ENCODE results near the gene OVOL1. TPM values are rescaled to one million over a fixed set of nuclear protein-coding genes. Genes with fewer than 3 reads are reported as not detected.

OVOL1 gene
- total RNA-seq, 2 experiments from 2014 or later, result 0.14 to 0.17 TPM

DNA sequence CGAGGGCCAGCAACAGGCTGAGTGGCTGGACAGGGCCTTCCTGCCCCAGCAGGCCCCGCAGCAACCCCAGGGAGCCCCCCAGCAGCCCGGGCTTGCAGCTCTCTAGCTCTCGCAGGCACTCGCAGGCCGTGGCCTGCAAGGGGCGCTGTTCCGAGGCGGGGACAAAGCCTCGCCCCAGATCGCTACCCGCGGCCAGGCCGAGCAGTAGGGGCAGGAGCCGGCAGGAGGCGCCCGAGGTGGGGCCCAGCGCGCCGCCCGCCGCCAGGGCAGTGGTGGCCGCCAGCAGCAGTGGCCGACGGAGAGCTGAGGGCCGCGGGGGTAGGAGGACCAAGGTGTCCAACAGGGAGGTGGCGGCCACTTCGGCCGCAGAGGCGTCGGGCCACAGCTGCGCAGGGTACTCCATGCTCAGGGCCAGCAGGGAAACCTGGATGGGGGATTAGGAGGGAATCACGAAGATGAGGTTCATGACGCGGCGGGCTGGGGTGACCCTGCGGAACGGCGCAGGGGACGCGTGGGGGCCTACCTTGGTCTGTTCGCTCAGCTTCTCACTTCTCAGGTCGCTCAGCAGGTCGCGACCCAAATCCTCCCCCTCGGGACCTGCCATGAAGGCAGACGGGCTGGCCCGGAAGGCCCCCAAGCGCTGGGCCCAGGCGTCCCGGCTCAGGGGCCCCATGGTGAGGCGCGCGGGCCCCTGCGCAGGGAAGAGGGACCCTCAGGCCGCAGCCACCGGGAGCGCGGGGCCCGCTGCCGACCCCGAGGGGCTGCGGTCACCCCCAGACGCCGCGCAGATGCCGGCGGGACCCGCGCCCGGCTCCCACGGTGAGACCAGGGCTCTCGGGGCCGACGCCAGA is 6.7 kb upstream of the OVOL1 start:
- H3K4me1 Mint-ChIP-seq, result peaks cover 15% of the 10 kb centered on the region
- H3K4me3 Mint-ChIP-seq, result peak overlapping the region; percentile 89
- H3K9me3 Mint-ChIP-seq, result no peaks in the 10 kb centered on the region
- peak overlapping the region; percentile 91 for H3K27ac Mint-ChIP-seq
- DNase-seq (peak; percentile 95), ATAC-seq (ENCODE audit: low read depth) (peak; percentile 77)
- peaks cover 2% of the 10 kb centered on the region for H3K27me3 Mint-ChIP-seq
- H3K36me3 Mint-ChIP-seq, result peaks cover under 1% of the 10 kb centered on the region
- POLR2A ChIA-PET, result interaction anchor here (0.5 to 2.6 kb wide), 19 partner anchors 9 to 223 kb away, joined by 3 to 19 read pairs (median 5); partner anchors contain the start of genes BANF1, CCDC85B, FIBP and KAT5

DNA sequence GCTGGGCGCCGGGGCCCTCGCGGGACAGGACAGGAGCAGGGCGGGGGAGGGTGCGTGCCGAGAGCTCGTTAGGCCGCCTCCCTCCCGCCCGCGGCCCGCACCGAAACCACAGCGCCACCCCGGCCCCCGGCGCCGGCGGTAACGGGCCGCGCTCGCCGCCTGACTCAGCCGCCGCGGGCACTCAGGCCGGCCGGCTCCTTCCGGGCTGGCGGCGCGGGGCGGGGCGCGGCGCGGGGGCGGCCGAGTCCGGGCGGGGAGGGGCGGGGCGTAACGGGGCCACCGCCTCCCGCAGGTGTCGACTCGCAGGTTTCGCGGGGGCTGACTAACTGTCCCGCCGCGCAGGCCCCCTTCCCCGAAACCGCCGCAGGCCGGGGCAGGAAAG is 6.1 kb upstream of the OVOL1 start, which contains the start of gene AP5B1:
Gene AP5B1 (minus strand): TSS at position 207 of the 382 bp plus-strand sequence. CDS start 385 bp downstream, outside the sequence.
- POLR2A ChIA-PET, result interaction anchor here (0.5 to 2.6 kb wide), 13 partner anchors 11 to 142 kb away, joined by 3 to 19 read pairs (median 6); partner anchors contain the start of genes CCDC85B, FIBP, KAT5 and MUS81
- Mint-ChIP-seq H3K27ac (peak within 1 kb of the TSS; percentile 91), H3K4me1 (peaks cover 21% of the 10 kb centered on the region), H3K4me3 (peak within 1 kb of the TSS; percentile 89), H3K9me3 (no peaks in the 10 kb centered on the region), H3K36me3 (peaks cover 2% of the 10 kb centered on the region), H3K27me3 (peaks cover 7% of the 10 kb centered on the region)
- peak; percentile 58 for ATAC-seq (ENCODE audit: low read depth)
- DNase-seq, result peak; percentile 87

DNA sequence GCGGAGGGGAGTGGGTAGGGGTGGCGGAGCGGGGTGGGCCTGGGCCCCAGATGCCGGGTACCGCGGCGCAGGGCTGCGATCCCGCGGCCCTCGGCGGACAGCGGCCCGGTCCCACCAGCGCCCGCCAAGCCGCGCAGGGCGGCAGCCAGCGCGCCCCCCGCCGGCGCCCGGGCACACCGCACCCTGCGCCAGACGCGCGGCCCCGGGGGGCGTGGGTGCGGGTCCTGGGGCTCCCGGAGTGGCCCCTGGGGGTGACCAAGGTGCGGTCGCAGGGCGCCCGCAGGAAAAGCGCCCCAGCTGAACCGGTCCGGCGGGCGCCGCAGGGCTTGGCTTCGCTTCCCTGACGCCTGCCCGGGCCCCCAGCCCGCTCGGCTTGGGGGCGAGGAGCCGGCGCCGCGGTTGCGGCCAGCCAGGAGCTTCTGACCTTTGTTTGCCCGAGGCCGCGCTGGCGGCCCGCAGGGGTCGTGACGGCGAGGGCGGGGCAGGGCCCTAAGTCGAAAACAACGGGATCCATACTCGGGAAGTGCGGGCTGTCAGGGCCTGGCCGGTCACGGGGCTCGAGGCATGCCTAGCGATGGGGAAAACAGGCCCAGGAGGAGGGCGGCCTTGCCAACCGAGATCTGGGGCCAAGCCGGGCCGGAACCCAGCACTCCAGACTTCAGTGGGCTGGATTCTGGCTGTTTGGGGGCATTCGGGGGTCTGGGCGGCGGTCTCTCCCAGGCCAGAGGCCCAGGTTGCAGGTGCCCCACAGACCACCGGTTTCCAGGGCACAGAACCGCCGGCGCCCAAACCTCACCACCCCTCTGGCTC is 5.5 kb upstream of the OVOL1 start:
- peaks cover 12% of the 10 kb centered on the region for H3K27me3 Mint-ChIP-seq
- H3K9me3 Mint-ChIP-seq, result no peaks in the 10 kb centered on the region
- H3K4me1 Mint-ChIP-seq, result peaks cover 21% of the 10 kb centered on the region
- no peak overlapping the region for H3K27ac Mint-ChIP-seq
- peaks cover 2% of the 10 kb centered on the region for H3K36me3 Mint-ChIP-seq
- no peak for DNase-seq
- POLR2A ChIA-PET, result interaction anchor here (0.5 to 2.6 kb wide), 8 partner anchors 10 to 108 kb away, joined by 3 to 17 read pairs (median 8); partner anchors contain the start of genes CCDC85B, FIBP, KAT5 and MUS81
- peak; percentile 25 for ATAC-seq (ENCODE audit: low read depth)
- no peak overlapping the region for H3K4me3 Mint-ChIP-seq

DNA sequence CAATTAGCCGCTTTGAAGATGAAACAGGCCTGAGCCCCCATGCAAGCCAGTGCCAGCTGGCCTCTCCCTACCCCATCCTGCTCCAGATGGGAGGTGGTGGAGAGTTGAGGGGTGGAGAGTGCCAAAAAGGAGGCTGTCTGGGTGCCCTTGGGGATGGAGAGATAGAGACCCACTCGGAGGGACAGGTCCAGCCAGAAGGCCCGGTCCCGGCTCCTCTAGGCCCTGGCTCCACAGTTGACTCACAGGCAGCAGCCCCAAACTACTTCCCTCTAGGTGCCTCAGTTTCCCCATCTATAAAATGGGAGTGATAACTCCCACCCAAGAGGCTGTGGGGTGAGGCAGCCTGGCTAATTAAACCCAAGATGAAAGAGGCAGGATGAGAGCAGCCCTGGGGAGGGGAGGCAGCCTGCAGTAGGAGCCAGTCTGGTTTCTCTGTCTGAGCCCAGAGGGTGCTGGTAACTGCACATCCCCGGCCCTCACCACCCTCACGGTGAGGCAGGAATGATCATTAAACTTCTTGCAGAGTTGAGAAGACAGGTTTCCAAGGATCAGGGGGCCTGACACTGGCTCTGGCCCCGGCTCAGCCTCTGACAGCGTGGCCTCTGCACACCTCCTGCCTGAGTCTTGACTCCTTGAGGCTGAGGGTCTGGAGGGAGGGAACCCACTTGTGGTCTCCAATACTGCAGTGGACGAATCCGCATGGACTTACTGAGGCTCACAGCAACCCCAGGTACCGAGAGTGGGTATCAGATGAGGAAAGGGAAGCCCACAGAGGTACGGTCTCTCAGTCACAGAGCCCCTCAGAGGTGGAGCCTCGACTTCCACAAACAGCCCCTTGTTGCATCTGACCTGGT is 4.7 kb upstream of the OVOL1 start:
- DNase-seq, result no peak
- POLR2A ChIA-PET, result interaction anchor here (1.3 to 2.5 kb wide), 3 partner anchors 21 to 51 kb away, joined by 3 to 8 read pairs (median 6); no protein-coding TSS in a partner anchor

DNA sequence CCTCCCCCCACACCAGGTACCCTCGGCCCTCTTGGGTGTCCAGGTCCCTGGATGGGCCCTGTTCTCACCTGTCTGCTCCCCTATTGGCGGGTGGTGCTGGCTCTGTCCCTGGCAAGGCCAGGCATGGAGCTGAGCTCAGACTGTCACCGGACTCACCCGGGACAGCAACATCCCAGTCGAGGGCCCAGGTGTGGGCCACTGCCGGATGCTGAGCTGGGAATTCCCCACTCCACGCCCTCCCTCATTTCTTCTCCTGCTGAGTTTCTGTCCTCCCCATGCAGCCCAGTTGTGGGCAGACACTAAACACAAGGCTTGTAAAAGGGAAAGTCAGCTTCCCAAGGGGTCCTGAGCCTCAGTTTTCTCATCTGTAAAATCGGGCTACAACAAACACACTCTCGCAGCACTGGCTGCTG is 4.0 kb upstream of the OVOL1 start:
- POLR2A ChIA-PET, result interaction anchor here (0.6 to 1.3 kb wide), 3 partner anchors 34 to 50 kb away, joined by 3 to 5 read pairs (median 3); no protein-coding TSS in a partner anchor
- ATAC-seq (ENCODE audit: low read depth), result no peak
- DNase-seq, result no peak
- no peaks in the 10 kb centered on the region for H3K9me3 Mint-ChIP-seq
- peaks cover 16% of the 10 kb centered on the region for H3K27me3 Mint-ChIP-seq
- H3K4me1 Mint-ChIP-seq, result peaks cover 21% of the 10 kb centered on the region
- H3K4me3 Mint-ChIP-seq, result no peak overlapping the region
- peaks cover 2% of the 10 kb centered on the region for H3K36me3 Mint-ChIP-seq
- H3K27ac Mint-ChIP-seq, result peak overlapping the region; percentile 52

More for the DNA sequence above, 4.7 kb upstream of the OVOL1 start:
- no peak for ATAC-seq (ENCODE audit: low read depth)
- Mint-ChIP-seq H3K27me3 (peaks cover 15% of the 10 kb centered on the region), H3K27ac (no peak overlapping the region), H3K4me3 (no peak overlapping the region), H3K4me1 (peaks cover 22% of the 10 kb centered on the region), H3K36me3 (peaks cover 2% of the 10 kb centered on the region), H3K9me3 (no peaks in the 10 kb centered on the region)

DNA sequence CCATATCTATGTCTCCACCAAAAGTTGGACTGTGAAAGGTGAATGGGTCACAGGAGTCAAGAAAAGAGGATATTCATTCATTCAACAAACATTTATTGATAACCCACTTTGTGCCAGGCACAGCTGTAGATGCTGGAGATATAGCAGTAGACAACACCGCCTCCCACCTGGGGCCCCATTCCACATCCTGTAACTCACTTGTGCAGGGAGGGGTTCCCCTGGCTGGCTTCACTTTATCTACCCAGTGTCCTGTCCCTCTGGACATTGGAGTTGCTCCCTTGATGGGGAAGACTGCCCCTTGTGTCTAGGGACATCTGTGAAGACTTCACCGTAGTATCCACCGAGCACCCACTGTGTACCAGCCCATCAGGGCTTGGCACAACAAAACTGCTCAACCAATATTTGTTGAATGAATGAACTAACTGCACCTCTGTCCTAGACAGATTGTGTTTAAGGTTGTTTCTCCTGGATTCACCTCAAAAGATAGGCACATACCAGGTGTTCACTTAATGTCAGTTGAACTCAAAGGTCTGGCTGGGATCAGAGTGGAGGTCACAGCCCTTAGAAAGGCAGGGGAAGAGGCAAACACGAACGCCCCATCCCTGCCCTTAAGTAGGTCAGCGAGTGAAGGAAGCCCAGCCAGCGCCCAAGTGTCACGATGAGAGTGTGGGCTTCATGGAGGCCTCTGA is 1.4 kb upstream of the OVOL1 start:
- peak overlapping the region; percentile 31 for H3K4me3 Mint-ChIP-seq
- peaks cover 3% of the 10 kb centered on the region for H3K36me3 Mint-ChIP-seq
- DNase-seq (no peak), ATAC-seq (ENCODE audit: low read depth) (no peak)
- peak overlapping the region; percentile 18 for H3K27ac Mint-ChIP-seq
- H3K9me3 Mint-ChIP-seq, result no peaks in the 10 kb centered on the region
- H3K4me1 Mint-ChIP-seq, result peaks cover 24% of the 10 kb centered on the region
- H3K27me3 Mint-ChIP-seq, result peaks cover 36% of the 10 kb centered on the region
- POLR2A ChIA-PET, result interaction anchor here (1.1 kb wide), 1 partner anchor 106 kb away, joined by 3 read pairs; no protein-coding TSS in a partner anchor

DNA sequence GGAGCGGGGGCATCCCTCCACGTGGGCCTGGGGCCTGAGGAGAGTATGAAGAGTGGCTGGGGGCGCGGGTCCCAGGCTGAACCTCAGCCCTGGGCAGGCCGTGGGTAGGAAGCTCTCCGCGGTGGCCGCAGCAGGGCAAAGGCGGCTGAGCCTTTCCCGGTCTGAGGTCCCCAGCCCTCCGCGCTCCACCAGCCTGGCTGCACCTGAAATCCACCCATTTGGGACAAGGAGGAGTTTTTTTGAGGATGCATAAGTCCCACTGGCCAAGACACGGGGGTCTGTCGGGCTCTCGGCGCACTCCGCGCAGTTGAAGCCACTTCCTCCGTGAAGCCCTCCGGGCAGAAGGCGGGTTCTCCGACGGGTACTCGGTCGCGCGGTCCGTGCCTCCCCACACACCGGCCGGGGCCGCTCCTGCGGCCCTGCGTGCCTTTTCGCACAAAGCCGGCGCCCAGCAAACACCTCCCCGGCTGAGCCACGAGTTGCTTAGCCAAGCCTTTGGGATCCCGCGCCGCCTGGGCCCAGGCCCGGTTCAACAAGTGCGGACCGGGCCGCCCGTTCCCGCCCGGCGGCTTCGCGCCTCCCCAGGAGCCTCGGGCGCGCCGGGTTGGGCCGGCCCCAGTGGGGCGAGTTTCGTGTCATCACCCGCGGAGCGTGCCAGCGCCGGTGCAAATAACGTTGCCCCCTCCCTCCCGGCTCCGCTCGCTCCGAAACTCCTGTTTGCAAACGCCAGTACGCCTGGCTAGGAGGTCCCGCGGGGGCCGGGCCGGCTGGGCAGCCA is 666 bp upstream of the OVOL1 start:
- POLR2A ChIA-PET, result no interaction called here
- H3K4me3 Mint-ChIP-seq, result peak overlapping the region; percentile 31
- H3K4me1 Mint-ChIP-seq, result peaks cover 29% of the 10 kb centered on the region
- peaks cover 3% of the 10 kb centered on the region for H3K36me3 Mint-ChIP-seq
- no peaks in the 10 kb centered on the region for H3K9me3 Mint-ChIP-seq
- DNase-seq (no peak), ATAC-seq (ENCODE audit: low read depth) (no peak)
- H3K27me3 Mint-ChIP-seq, result peaks cover 40% of the 10 kb centered on the region
- H3K27ac Mint-ChIP-seq, result peak overlapping the region; percentile 38

DNA sequence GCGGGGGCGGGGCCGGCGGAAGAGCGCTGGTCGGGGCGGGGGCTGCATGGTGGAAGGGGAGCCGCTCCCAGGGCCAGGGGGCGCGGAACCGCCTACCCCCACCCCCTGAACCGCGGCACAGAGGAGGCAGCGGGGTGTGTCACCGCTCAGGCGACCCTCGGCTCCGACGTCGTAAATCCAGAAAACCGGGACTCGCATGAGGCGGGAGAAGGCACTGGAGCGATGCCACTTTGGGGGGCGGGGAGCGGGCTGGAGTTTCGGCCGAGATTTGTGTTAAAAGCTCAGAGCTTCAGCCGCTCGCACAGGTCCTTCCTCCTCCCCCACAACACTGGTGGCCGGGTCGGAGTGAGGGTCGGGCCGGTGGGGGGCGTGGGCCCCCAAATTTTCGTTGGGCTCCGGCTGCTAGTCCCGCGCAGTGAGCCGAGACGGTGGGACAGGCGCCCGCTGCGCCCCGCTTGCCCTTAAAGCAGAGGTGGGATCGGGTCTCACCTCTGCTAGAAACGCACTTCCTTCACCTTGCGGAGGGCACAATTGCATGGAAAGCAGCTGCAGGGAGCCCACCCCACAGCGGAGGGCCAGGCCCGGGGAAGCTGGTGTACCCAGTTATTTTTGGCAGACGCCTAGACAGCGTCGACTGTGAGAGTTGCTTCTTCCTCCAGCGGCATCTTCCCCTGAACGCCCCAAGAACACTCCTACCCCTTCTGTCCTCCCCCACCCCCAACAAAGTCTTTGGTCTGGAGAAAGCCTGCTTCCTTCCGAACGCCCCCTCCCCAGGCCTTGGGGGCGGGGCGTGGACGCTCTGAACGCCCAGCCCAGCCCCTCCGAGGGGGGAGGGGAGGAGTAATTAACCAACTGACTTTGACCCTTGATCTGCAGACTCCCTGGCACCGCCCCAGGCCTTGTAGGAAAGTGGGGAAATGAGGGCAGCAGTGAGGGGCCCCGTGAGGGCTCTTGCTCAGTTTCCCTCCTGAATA is 1.1 kb downstream of the OVOL1 start:
- POLR2A ChIA-PET, result no interaction called here
- peak overlapping the region; percentile 84 for H3K4me3 Mint-ChIP-seq
- no peak for ATAC-seq (ENCODE audit: low read depth)
- DNase-seq, result no peak
- H3K27ac Mint-ChIP-seq, result no peak overlapping the region
- no peaks in the 10 kb centered on the region for H3K9me3 Mint-ChIP-seq
- H3K27me3 Mint-ChIP-seq, result peaks cover 40% of the 10 kb centered on the region
- peaks cover 3% of the 10 kb centered on the region for H3K36me3 Mint-ChIP-seq
- peaks cover 32% of the 10 kb centered on the region for H3K4me1 Mint-ChIP-seq

DNA sequence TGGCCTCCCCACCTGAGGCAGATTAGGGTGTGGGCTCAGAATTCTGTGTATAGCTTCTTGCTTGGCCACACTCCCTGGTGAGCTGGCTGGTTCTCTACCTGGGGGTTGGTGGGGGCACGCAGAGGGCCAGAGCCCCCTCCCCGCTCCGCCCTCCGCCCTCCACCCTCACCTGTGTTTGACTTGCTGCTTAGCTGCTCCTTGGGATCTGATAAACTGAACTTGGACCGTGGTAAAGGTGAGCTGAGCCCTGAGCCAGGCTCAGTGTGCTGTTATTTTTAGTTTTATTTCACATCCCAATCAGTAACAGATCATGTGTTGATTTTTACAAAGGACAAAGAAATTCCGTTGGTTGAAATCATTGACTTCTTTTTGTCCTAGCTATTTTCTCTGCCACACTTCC is 2.0 kb downstream of the OVOL1 start:
- H3K36me3 Mint-ChIP-seq, result peaks cover 3% of the 10 kb centered on the region
- DNase-seq (no peak), ATAC-seq (ENCODE audit: low read depth) (no peak)
- peaks cover 28% of the 10 kb centered on the region for H3K4me1 Mint-ChIP-seq
- H3K9me3 Mint-ChIP-seq, result no peaks in the 10 kb centered on the region
- H3K27me3 Mint-ChIP-seq, result peaks cover 40% of the 10 kb centered on the region
- no peak overlapping the region for H3K27ac Mint-ChIP-seq
- no peak overlapping the region for H3K4me3 Mint-ChIP-seq
- POLR2A ChIA-PET, result no interaction called here

DNA sequence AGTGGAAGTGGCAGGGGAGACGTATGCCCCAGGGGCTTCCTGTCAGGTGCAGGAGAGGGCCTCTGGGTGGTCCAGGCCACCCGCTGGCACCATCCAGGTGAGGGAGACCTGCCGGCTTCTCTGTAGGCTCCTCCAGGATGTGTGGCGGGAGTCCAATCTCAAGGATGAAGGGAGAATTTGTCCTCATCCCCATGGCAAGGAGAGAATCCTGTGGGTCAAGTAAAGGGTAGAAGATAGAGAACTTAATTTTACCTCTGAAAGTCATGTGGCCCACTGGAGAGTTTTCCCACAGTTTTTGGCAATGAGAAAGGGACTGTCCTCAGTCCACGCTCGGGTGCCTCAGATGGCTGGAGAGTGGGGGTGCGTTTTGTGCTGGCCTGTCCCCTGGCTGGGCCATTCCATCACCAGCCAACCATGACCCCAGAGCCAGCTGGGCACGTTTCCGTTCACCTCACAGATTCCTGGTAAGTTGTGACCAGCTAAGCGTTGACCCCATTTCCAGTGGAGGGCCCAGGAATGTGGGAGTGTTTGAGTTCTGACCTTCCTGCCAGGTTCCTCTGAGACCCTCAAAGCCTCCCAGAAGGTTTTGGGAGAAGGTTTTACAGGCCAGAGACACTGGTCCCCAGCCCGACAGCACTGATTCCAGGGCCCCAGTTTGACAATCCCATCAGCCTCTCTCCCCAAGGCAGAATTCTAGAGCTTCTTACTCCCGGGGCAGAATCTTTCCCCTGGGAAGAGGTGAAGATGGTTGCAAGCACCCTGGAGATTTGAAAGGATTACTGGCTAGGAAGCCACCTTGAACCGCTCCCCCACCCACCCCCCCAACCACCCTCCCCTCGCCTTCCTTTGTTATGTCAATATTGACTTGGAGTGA is 2.6 kb downstream of the OVOL1 start:
- H3K4me3 Mint-ChIP-seq, result no peak overlapping the region

More for the DNA sequence above, 2.6 kb downstream of the OVOL1 start:
- peaks cover 40% of the 10 kb centered on the region for H3K27me3 Mint-ChIP-seq
- no peak overlapping the region for H3K27ac Mint-ChIP-seq
- DNase-seq (no peak), ATAC-seq (ENCODE audit: low read depth) (no peak)
- H3K9me3 Mint-ChIP-seq, result no peaks in the 10 kb centered on the region
- POLR2A ChIA-PET, result interaction anchor here (3.2 kb wide), 1 partner anchor 9 kb away, joined by 15 read pairs; the partner anchor contains the start of gene AP5B1
- peaks cover 26% of the 10 kb centered on the region for H3K4me1 Mint-ChIP-seq
- peaks cover 3% of the 10 kb centered on the region for H3K36me3 Mint-ChIP-seq
